K562 (cell line): ENCODE measurements around the gene RPN1. TPM values are rescaled to one million over a fixed set of nuclear protein-coding genes. Genes with fewer than 3 reads are reported as not detected.

ENCODE experiments used
- BHLHE40 ChIP-seq: IDR thresholded peaks from 2 replicates; pipeline ENCODE4 v1.6.1; 2011; ENCODE audit warnings: low read length, improper control_type of control experiment
- ETV6 ChIP-seq, 3 experiments: fragments of 150-350 bp in 1 of 3; sonication (generic) in 1 of 3; formaldehyde crosslinking in 1 of 3; IDR thresholded peaks; 2 replicates each; pipeline versions ENCODE4 v1.6.1 to v1.8.0; 2014 to 2022; ENCODE audit warnings: borderline replicate concordance in 2 of 3, low read depth in 2 of 3, antibody characterized with exemption in 1 of 3, low read length in 1 of 3, mild to moderate bottlenecking in 1 of 3, missing genetic modification reagents in 1 of 3
- HMGXB4 ChIP-seq: sonication (generic); formaldehyde crosslinking; IDR thresholded peaks from 2 replicates; pipeline ENCODE4 v1.8.1; 2023; ENCODE audit warnings: mild to moderate bottlenecking, missing genetic modification reagents
- MEF2D ChIP-seq: conservative IDR thresholded peaks from 2 replicates; pipeline ENCODE4 v1.6.1; 2016; ENCODE audit warnings: low read depth, missing genetic modification characterization, missing compliant biosample characterization
- MLX ChIP-seq, 2 experiments: fragments of 450-650 bp in 1 of 2; sonication (generic) in 1 of 2; formaldehyde crosslinking; conservative IDR thresholded peaks; 2 replicates each; pipeline versions ENCODE4 v1.4.0 to v1.8.1; 2020 to 2022; ENCODE audit warnings: mild to moderate bottlenecking in 1 of 2, missing genetic modification reagents in 1 of 2
- MNT ChIP-seq, 2 experiments: fragments of 450-650 bp; conservative IDR thresholded peaks; 2 replicates each; pipeline ENCODE4 v1.6.1; 2017; ENCODE audit warnings: mild to moderate bottlenecking in 2 of 2, moderate library complexity in 2 of 2
- NEUROD1 ChIP-seq: fragments of 150-350 bp; IDR thresholded peaks from 2 replicates; pipeline ENCODE4 v1.6.1; 2014; ENCODE audit warnings: borderline replicate concordance, low read length, low read depth; ENCODE audit not compliant: partially characterized antibody
- RB1 ChIP-seq: fragments of 450-650 bp; IDR thresholded peaks from 2 replicates; pipeline ENCODE4 v1.6.1; 2017; ENCODE audit warnings: low read depth, mild to moderate bottlenecking
- RFX5 ChIP-seq: IDR thresholded peaks from 2 replicates; pipeline ENCODE4 v1.6.1; 2011; ENCODE audit warnings: low read depth, mild to moderate bottlenecking, improper control_type of control experiment, low read length
- SIN3B ChIP-seq: fragments of 450-650 bp; IDR thresholded peaks from 2 replicates; pipeline ENCODE4 v1.6.1; 2017; ENCODE audit warnings: low read depth, mild to moderate bottlenecking, moderate library complexity
- SREBF1 ChIP-seq: fragments of 150-350 bp; IDR thresholded peaks from 2 replicates; pipeline ENCODE4 v1.6.1; 2014; ENCODE audit warnings: antibody characterized with exemption, low read depth, low read length, borderline replicate concordance
- TGIF2 ChIP-seq: sonication (generic); formaldehyde crosslinking; IDR thresholded peaks from 2 replicates; pipeline ENCODE4 v1.8.1; 2022; ENCODE audit warnings: mild to moderate bottlenecking, missing genetic modification reagents, moderate library complexity
- VEZF1 ChIP-seq: fragments of 200-800 bp; sonication (Bioruptor generic); IDR thresholded peaks from 2 replicates; pipeline ENCODE4 v1.6.1; 2017; ENCODE audit warnings: missing genetic modification characterization, missing compliant biosample characterization
- ZBTB2 ChIP-seq: fragments of 450-650 bp; IDR thresholded peaks from 2 replicates; pipeline ENCODE4 v1.6.1; 2016; ENCODE audit warnings: antibody characterized with exemption
- ZNF224 ChIP-seq: sonication (generic); formaldehyde crosslinking; IDR thresholded peaks from 2 replicates; pipeline ENCODE4 v1.8.0; 2022; ENCODE audit warnings: mild to moderate bottlenecking, missing genetic modification reagents
- ZNF699 ChIP-seq: fragments of 250-450 bp; sonication (Bioruptor Pico); IDR thresholded peaks from 2 replicates; pipeline ENCODE4 v1.8.0; 2021; ENCODE audit warnings: mild to moderate bottlenecking, moderate library complexity; ENCODE audit not compliant: insufficient replicate concordance
- polyA plus RNA-seq, 8 experiments: library from polyadenylated mRNA; depleted of rRNA in 4 of 8; stranded (reverse) in 5 of 8; unstranded in 3 of 8; fragments of >200 nt; fragmentation: Nextera tagmentation in 2 of 8; fragmentation: Illumina TruSeq in 1 of 8; extraction: Ambion mirVana in 2 of 8; extraction: Trizol in 1 of 8; gene quantifications; 2 replicates each; pipeline versions ENCODE4 v1.2.1 to v1.2.3, GENCODE V29; 2011 to 2014; ENCODE audit warnings: inconsistent platforms in 1 of 8, missing spikeins in 1 of 8
- total RNA-seq, 7 experiments: library from RNA; depleted of rRNA in 6 of 7; stranded (reverse); fragments of >200 nt in 6 of 7; fragmentation: Illumina TruSeq in 2 of 7; extraction: Trizol in 2 of 7; gene quantifications; 2 replicates each; pipeline versions ENCODE4 v1.2.1 to v1.2.3, GENCODE V29; 2011 to 2021; ENCODE audit warnings: low replicate concordance in 1 of 7

The RPN1 gene
- total and polyA plus RNA-seq, 9 of the 15 experiments (the other 6 are each of a cell fraction or from before 2014, with no cell fraction given) = 39.5 to 300 (median 148) TPM

GRCh38 chr3:128650096-128651050, at the start of gene RPN1 (continued):
- TF ChIP-seq HMGXB4 (no peak), ETV6 (IDR thresholded peaks at IDR 0.05; ENCODE audit: borderline replicate concordance in 1 of 2, low read depth in 2 of 2, low read length in 1 of 2) (0 out of 4 replicates have a peak, but pooled peaks of 1 of the 2 experiments have one; percentile 10), ETV6 (CRISPR knock-in tag; IDR thresholded peaks at IDR 0.05; ENCODE audit: borderline replicate concordance) (no peak), VEZF1 (CRISPR knock-in tag) (peak; percentile 67), ZNF224 (CRISPR knock-in tag) (no peak), BHLHE40 (peak; percentile 56), RB1 (peak; percentile 52; the same call in 1 of the 2 replicates), MLX (CRISPR knock-in tag; conservative IDR thresholded peaks at IDR 0.05) (no peak), SREBF1 (no peak), RFX5 (no peak), ZBTB2 (no peak), TGIF2 (CRISPR knock-in tag) (no peak), ZNF699 (no peak), SIN3B (peak; percentile 76), MNT (conservative IDR thresholded peaks at IDR 0.05) (peak; percentile 45 to 52), MEF2D (tag) (no peak), NEUROD1 (peak; percentile 75)
